ENCODE data around the gene TSSK2.

TSSK2 gene

DNA sequence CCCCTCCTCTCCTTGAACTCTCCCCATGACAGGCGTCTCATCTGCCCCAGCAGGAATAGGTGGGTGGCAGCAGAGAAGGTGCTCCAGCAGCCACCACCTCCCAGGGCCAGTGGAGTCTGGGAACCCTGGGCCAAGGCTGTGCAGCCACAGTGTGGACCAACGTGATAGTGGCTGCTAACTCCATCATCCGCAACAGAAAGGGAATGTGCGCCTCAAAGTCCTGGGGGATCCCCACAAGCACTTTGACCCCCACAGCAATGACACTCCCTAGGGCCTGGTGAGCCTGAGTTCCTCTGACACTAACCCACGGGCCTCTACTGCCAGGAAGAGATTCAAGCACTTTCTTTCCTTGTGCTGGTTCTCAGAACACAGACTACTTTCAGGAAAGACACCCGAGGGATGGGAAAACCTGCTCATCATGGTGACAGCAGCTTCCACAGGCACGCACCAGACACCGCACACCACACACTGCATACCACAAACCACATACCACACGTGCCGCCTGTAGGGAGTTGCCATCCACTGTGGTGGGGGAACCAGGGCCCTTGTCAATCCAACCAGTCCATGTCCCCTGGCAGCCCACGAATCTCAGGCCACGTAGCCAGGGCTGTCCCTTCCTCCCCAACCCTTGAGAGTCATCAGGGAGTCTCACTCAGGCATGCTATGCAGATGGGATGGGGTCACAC lies 50.8 kb downstream of the TSSK2 start:
- no peaks in the 10 kb centered on the region for H3K9me3 ChIP-seq (ENCODE audit: low read length)
- TF ChIP-seq, protein P1, sequence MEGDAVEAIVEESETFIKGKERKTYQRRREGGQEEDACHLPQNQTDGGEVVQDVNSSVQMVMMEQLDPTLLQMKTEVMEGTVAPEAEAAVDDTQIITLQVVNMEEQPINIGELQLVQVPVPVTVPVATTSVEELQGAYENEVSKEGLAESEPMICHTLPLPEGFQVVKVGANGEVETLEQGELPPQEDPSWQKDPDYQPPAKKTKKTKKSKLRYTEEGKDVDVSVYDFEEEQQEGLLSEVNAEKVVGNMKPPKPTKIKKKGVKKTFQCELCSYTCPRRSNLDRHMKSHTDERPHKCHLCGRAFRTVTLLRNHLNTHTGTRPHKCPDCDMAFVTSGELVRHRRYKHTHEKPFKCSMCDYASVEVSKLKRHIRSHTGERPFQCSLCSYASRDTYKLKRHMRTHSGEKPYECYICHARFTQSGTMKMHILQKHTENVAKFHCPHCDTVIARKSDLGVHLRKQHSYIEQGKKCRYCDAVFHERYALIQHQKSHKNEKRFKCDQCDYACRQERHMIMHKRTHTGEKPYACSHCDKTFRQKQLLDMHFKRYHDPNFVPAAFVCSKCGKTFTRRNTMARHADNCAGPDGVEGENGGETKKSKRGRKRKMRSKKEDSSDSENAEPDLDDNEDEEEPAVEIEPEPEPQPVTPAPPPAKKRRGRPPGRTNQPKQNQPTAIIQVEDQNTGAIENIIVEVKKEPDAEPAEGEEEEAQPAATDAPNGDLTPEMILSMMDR (IDR thresholded peaks at IDR 0.05; ENCODE audit: low read length): no peak
- no peak for TF ChIP-seq EZH2 (IDR thresholded peaks at IDR 0.05; ENCODE audit: borderline replicate concordance, low read length)

More for the DNA sequence above, 50.8 kb downstream of the TSSK2 start:
- Histone ChIP-seq H3K9ac (ENCODE audit: low read length) (no peak overlapping the region), H3K27me3 (ENCODE audit: insufficient read depth, low read length) (no peaks in the 10 kb centered on the region; the same call in 1 of the 2 replicates), H3K9me2 (ENCODE audit: low read depth, low read length) (no peaks in the 10 kb centered on the region), H3F3A (ENCODE audit: insufficient read depth, low read length) (no peaks in the 10 kb centered on the region), H3K79me2 (ENCODE audit: insufficient read depth, low read length) (no peaks in the 10 kb centered on the region), H3K27ac (ENCODE audit: low read depth, low read length, poor library complexity, severe bottlenecking) (no peak overlapping the region), H4K20me1 (ENCODE audit: insufficient read depth, low read length) (no peaks in the 10 kb centered on the region), H3K4me1 (ENCODE audit: insufficient read depth, low read length, severe bottlenecking) (peaks cover 16% of the 10 kb centered on the region), H2AFZ (ENCODE audit: low read length) (no peak overlapping the region), H3K36me3 (ENCODE audit: insufficient read depth, low read length) (no peaks in the 10 kb centered on the region), H3K4me3 (ENCODE audit: low read depth, low read length, poor library complexity, severe bottlenecking) (no peak overlapping the region), H3K4me2 (ENCODE audit: low read length) (no peak overlapping the region)

Data from OCI-LY1 (cell line).